NCI-H2196 treated with DMSO at 0.1 percent for 48 hours (cell line): Measurements from ENCODE around the gene AASS.
"Not testable (repeated sequence)": the region's sequence is repeated elsewhere in the genome, so short reads cannot be mapped to it uniquely, and the experiment has no call there.

Experiments
- DNase-seq: peaks from one replicate; lab custom pipeline; 2025; ENCODE audit not compliant: unreplicated experiment; lab: John Stamatoyannopoulos, UW

Gene AASS

GRCh38 chr7:122143751-122144711 lies at the start of gene AASS:
AASS (minus strand) TSS chr7:122144249; CDS start chr7:122133726, 10,523 bp downstream.
- DNase-seq: peak; percentile 84

- DNase-seq: no peak
Measured at GRCh38 chr7:122188785-122189184, 44.7 kb upstream of the AASS start.

- DNase-seq: no peak
Measured at GRCh38 chr7:122183106-122183505, 39.1 kb upstream of the AASS start.

- no peak for DNase-seq
Measured at GRCh38 chr7:122182081-122182480, 38.0 kb upstream of the AASS start.

- not testable (repeated sequence) for DNase-seq
Measured at GRCh38 chr7:122172144-122172543, 28.1 kb upstream of the AASS start.

- no peak for DNase-seq
Measured at GRCh38 chr7:122166740-122167139, 22.7 kb upstream of the AASS start.

- DNase-seq: no peak
Measured at GRCh38 chr7:122166275-122166674, 22.2 kb upstream of the AASS start.

GRCh38 chr7:122161628-122162027 lies 17.6 kb upstream of the AASS start:
- DNase-seq: no peak

GRCh38 chr7:122155566-122155965 lies 11.5 kb upstream of the AASS start:
- DNase-seq: no peak

GRCh38 chr7:122148878-122149277 lies 4.8 kb upstream of the AASS start:
- DNase-seq: no peak

- no peak for DNase-seq
Measured at GRCh38 chr7:122148081-122148480, 4.0 kb upstream of the AASS start.

- DNase-seq: no peak
Measured at GRCh38 chr7:122145937-122146645, 2.0 kb upstream of the AASS start.

- no peak for DNase-seq
Measured at GRCh38 chr7:122143376-122143750, 686 bp downstream of the AASS start.

- DNase-seq: no peak
Measured at GRCh38 chr7:122140918-122141317, 3.1 kb downstream of the AASS start.

GRCh38 chr7:122137251-122138077 lies 6.6 kb downstream of the AASS start:
- no peak for DNase-seq

- no peak for DNase-seq
Measured at GRCh38 chr7:122136639-122137245, 7.3 kb downstream of the AASS start.

GRCh38 chr7:122136078-122136477 lies 8.0 kb downstream of the AASS start:
- DNase-seq: no peak

GRCh38 chr7:122135275-122135674 lies 8.8 kb downstream of the AASS start:
- no peak for DNase-seq

GRCh38 chr7:122134793-122135192 lies 9.3 kb downstream of the AASS start:
- DNase-seq: not testable (repeated sequence)

- DNase-seq: no peak
Measured at GRCh38 chr7:122133477-122133876, 10.6 kb downstream of the AASS start.

- no peak for DNase-seq
Measured at GRCh38 chr7:122132341-122132740, 11.7 kb downstream of the AASS start.
